Activated CD4-positive, alpha-beta T cell treated with anti-CD3 and anti-CD28 coated beads for 48 hours (primary cell): ENCODE measurements around the gene MEF2C.
A peak's percentile ranks its signal among the peaks of the same experiment; 100 is the strongest.
"Not testable (repeated sequence)": the region's sequence is repeated elsewhere in the genome, so short reads cannot be mapped to it uniquely, and the experiment has no call there.

Experiments
- DNase-seq: peaks from one replicate; pipeline ENCODE4 v3.0.0-alpha.2; 2020

Gene MEF2C

GRCh38 chr5:88798933-88799332 is 84.1 kb downstream of the MEF2C start:
- DNase-seq: not testable (repeated sequence)

GRCh38 chr5:88793797-88794196 is 89.2 kb downstream of the MEF2C start:
- not testable (repeated sequence) for DNase-seq

- no peak for DNase-seq
These were observed 90.7 kb downstream of the MEF2C start for GRCh38 chr5:88792144-88792840.

- DNase-seq: no peak
These were observed 95.1 kb downstream of the MEF2C start for GRCh38 chr5:88787856-88788255.

GRCh38 chr5:88786789-88787188 is 96.2 kb downstream of the MEF2C start:
- DNase-seq: no peak

GRCh38 chr5:88785746-88786565 is 97.0 kb downstream of the MEF2C start:
- DNase-seq: peak; percentile 28

- no peak for DNase-seq
These were observed 100.4 kb downstream of the MEF2C start for GRCh38 chr5:88782571-88782970.

GRCh38 chr5:88780736-88781135 is 102.2 kb downstream of the MEF2C start:
- no peak for DNase-seq

GRCh38 chr5:88778736-88779135 is 104.2 kb downstream of the MEF2C start:
- peak; percentile 4 for DNase-seq

GRCh38 chr5:88776692-88777091 is 106.3 kb downstream of the MEF2C start:
- DNase-seq: no peak

GRCh38 chr5:88772831-88773230 is 110.2 kb downstream of the MEF2C start:
- no peak for DNase-seq

- no peak for DNase-seq
These were observed 110.9 kb downstream of the MEF2C start for GRCh38 chr5:88772047-88772446.

GRCh38 chr5:88770276-88771257 is 112.4 kb downstream of the MEF2C start:
- DNase-seq: no peak

- DNase-seq: no peak
These were observed 113.8 kb downstream of the MEF2C start for GRCh38 chr5:88769165-88769564.

- DNase-seq: no peak
These were observed 114.6 kb downstream of the MEF2C start for GRCh38 chr5:88768411-88768810.

GRCh38 chr5:88765798-88766197 is 117.2 kb downstream of the MEF2C start:
- no peak for DNase-seq

GRCh38 chr5:88765171-88765570 is 117.8 kb downstream of the MEF2C start:
- no peak for DNase-seq

GRCh38 chr5:88761939-88762338 is 121.0 kb downstream of the MEF2C start:
- DNase-seq: no peak

- DNase-seq: no peak
These were observed 121.6 kb downstream of the MEF2C start for GRCh38 chr5:88761269-88761850.

GRCh38 chr5:88760527-88760926 is 122.5 kb downstream of the MEF2C start:
- no peak for DNase-seq

GRCh38 chr5:88758591-88758990 is 124.4 kb downstream of the MEF2C start:
- DNase-seq: no peak

GRCh38 chr5:88758184-88758583 is 124.8 kb downstream of the MEF2C start:
- no peak for DNase-seq

- no peak for DNase-seq
These were observed 126.0 kb downstream of the MEF2C start for GRCh38 chr5:88756953-88757352.
